HEK293 (cell line): Measurements from ENCODE around the gene SAMD3.

Source experiments
- CTCF ChIA-PET: fragments of 350-600 bp; formaldehyde crosslinking; extraction: SDS; loops from one replicate; lab custom pipeline; 2021; ENCODE audit warnings: antibody characterized with exemption; lab: Yijun Ruan, JAX
- POLR2A ChIA-PET: fragments of 300-600 bp; formaldehyde crosslinking; extraction: SDS; loops from one replicate; lab custom pipeline; 2020; ENCODE audit warnings: antibody characterized with exemption, inconsistent platforms; lab: Yijun Ruan, JAX
- H3K27ac ChIP-seq: fragments of 200-500 bp; sonication (Bioruptor generic); 2 replicates; pipeline ENCODE4 v1.5.1; 2014; ENCODE audit warnings: low read depth, low read length, control low read depth, inconsistent platforms; ENCODE audit errors: extremely low read depth
- H3K36me3 ChIP-seq, 2 experiments: fragments of 200-500 bp in 1 of 2; sonication (Bioruptor generic) in 1 of 2; 1 replicate in 1 of 2; 2 replicates in 1 of 2; pipeline ENCODE4 v1.5.1; 2014 to 2017; ENCODE audit warnings: inconsistent platforms in 2 of 2, low read length in 2 of 2; ENCODE audit not compliant: control insufficient read depth in 2 of 2, insufficient read depth in 1 of 2
- H3K4me1 ChIP-seq: fragments of 200-500 bp; sonication (Bioruptor generic); 2 replicates; pipeline ENCODE4 v1.5.1; 2014; ENCODE audit warnings: mild to moderate bottlenecking, low read length, inconsistent platforms; ENCODE audit not compliant: control insufficient read depth, insufficient read depth
- H3K4me3 ChIP-seq: 2 replicates; pipeline ENCODE4 v1.5.1; 2011; ENCODE audit warnings: low read depth, mild to moderate bottlenecking, control low read depth, low read length, moderate library complexity
- H3K9me3 ChIP-seq: fragments of 200-500 bp; sonication (Bioruptor generic); 2 replicates; pipeline ENCODE4 v1.5.1; 2014; ENCODE audit warnings: low read depth, low read length, inconsistent platforms; ENCODE audit not compliant: control insufficient read depth, insufficient read depth
- BCL11B ChIP-seq: fragments of 450-650 bp; formaldehyde crosslinking; IDR thresholded peaks from 2 replicates; pipeline ENCODE4 v1.5.1; 2016; ENCODE audit warnings: low read depth, missing biosample characterization, missing genetic modification characterization
- REST ChIP-seq: fragments of 450-650 bp; formaldehyde crosslinking; IDR thresholded peaks from 2 replicates; pipeline ENCODE4 v1.5.1; 2016; ENCODE audit warnings: missing biosample characterization, missing genetic modification characterization
- SALL2 ChIP-seq: fragments of 450-650 bp; formaldehyde crosslinking; IDR thresholded peaks from 2 replicates; pipeline ENCODE4 v1.5.0; 2017; ENCODE audit warnings: missing biosample characterization, mild to moderate bottlenecking, missing genetic modification characterization, borderline replicate concordance
- SCRT2 ChIP-seq: fragments of 450-650 bp; formaldehyde crosslinking; IDR thresholded peaks from 2 replicates; pipeline ENCODE4 v1.5.1; 2016; ENCODE audit warnings: missing biosample characterization, missing genetic modification characterization
- ZBTB44 ChIP-seq: fragments of 450-650 bp; IDR thresholded peaks from 2 replicates; pipeline ENCODE4 v1.5.1; 2018; ENCODE audit warnings: missing biosample characterization, mild to moderate bottlenecking, missing genetic modification characterization
- ZNF146 ChIP-seq: fragments of 450-650 bp; formaldehyde crosslinking; IDR thresholded peaks from 2 replicates; pipeline ENCODE4 v1.5.1; 2016; ENCODE audit warnings: missing biosample characterization, missing genetic modification characterization
- ZNF24 ChIP-seq: fragments of 450-650 bp; formaldehyde crosslinking; IDR thresholded peaks from 2 replicates; pipeline ENCODE4 v1.5.1; 2016; ENCODE audit warnings: missing biosample characterization, missing genetic modification characterization
- ZNF266 ChIP-seq: fragments of 450-650 bp; formaldehyde crosslinking; IDR thresholded peaks from 2 replicates; pipeline ENCODE4 v1.5.1; 2016; ENCODE audit warnings: missing biosample characterization, missing genetic modification characterization, low read depth
- ZNF473 ChIP-seq: fragments of 450-650 bp; formaldehyde crosslinking; IDR thresholded peaks from 2 replicates; pipeline ENCODE4 v1.5.1; 2017; ENCODE audit warnings: missing biosample characterization, missing genetic modification characterization
- ZNF48 ChIP-seq: fragments of 450-650 bp; formaldehyde crosslinking; IDR thresholded peaks from 2 replicates; pipeline ENCODE4 v1.5.1; 2016; ENCODE audit warnings: missing biosample characterization, missing genetic modification characterization
- ZNF514 ChIP-seq: fragments of 450-650 bp; formaldehyde crosslinking; IDR thresholded peaks from 2 replicates; pipeline ENCODE4 v1.5.1; 2016; ENCODE audit warnings: missing biosample characterization, missing genetic modification characterization
- ZNF610 ChIP-seq: fragments of 450-650 bp; formaldehyde crosslinking; IDR thresholded peaks from 2 replicates; pipeline ENCODE4 v1.5.1; 2016; ENCODE audit warnings: missing biosample characterization, missing genetic modification characterization, borderline replicate concordance
- ZSCAN23 ChIP-seq: fragments of 450-650 bp; formaldehyde crosslinking; IDR thresholded peaks from 2 replicates; pipeline ENCODE4 v1.5.1; 2016; ENCODE audit warnings: missing biosample characterization, missing genetic modification characterization
- TF ChIP-seq, protein P1 (sequence below): fragments of 450-650 bp; IDR thresholded peaks from 2 replicates; pipeline ENCODE4 v1.5.1; 2018; ENCODE audit warnings: missing biosample characterization, missing genetic modification characterization
- TF ChIP-seq, protein P2 (sequence below): fragments of 450-650 bp; formaldehyde crosslinking; IDR thresholded peaks from 2 replicates; pipeline ENCODE4 v1.5.1; 2017; ENCODE audit warnings: missing biosample characterization, missing genetic modification characterization
- TF ChIP-seq, protein P3 (sequence below): fragments of 450-650 bp; formaldehyde crosslinking; IDR thresholded peaks from 2 replicates; pipeline ENCODE4 v1.5.1; 2017; ENCODE audit warnings: missing biosample characterization, missing genetic modification characterization

The SAMD3 gene

GRCh38 chr6:130111031-130111430 lies 111.7 kb downstream of the SAMD3 start:
- TF ChIP-seq REST = peak; percentile 78; the same call in 1 of the 2 replicates
- TF ChIP-seq, protein P1, sequence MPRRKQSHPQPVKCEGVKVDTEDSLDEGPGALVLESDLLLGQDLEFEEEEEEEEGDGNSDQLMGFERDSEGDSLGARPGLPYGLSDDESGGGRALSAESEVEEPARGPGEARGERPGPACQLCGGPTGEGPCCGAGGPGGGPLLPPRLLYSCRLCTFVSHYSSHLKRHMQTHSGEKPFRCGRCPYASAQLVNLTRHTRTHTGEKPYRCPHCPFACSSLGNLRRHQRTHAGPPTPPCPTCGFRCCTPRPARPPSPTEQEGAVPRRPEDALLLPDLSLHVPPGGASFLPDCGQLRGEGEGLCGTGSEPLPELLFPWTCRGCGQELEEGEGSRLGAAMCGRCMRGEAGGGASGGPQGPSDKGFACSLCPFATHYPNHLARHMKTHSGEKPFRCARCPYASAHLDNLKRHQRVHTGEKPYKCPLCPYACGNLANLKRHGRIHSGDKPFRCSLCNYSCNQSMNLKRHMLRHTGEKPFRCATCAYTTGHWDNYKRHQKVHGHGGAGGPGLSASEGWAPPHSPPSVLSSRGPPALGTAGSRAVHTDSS (tag by site-specific recombination) = no peak
- TF ChIP-seq, all 188 proteins: peak for 1
- no peaks in the 10 kb centered on the region for H3K9me3 ChIP-seq
- POLR2A ChIA-PET = interaction anchor here (0.6 kb wide), 1 partner anchor 1048 kb away, joined by 4 read pairs; no protein-coding TSS in a partner anchor
- H3K4me1 ChIP-seq = 0 out of 2 replicates have a peak, but pooled peaks cover 3% of the 10 kb centered on the region
- CTCF ChIA-PET = interaction anchor here (0.5 to 1.4 kb wide), 3 partner anchors 28 to 148 kb away, joined by 3 to 4 read pairs (median 3); no protein-coding TSS in a partner anchor
- H3K27ac ChIP-seq = no peak overlapping the region
- H3K36me3 ChIP-seq = peaks cover 0 to 22% of the 10 kb centered on the region in 2 experiments; a peak in 2 of 3 replicates
- no peak overlapping the region for H3K4me3 ChIP-seq

DNA sequence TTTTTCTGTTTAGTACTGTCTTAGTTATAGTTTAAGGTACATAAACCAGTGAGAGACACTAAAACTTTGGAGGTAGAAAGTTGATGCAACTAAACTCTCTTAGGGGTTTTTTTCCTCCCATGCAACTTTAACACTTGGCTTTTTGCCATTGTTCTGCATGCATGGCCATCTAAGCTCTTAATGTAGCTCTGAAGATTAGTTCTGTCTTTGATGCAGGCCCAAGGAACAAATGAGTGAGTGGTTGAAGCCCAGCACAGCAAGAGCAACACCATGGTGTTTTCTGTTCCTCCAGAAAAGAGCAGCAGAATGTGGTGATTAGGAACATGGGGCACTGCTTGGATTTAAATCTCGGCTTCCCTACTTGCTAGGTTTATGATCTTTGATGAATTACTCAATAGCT lies 115.0 kb downstream of the SAMD3 start:
- CTCF ChIA-PET = interaction anchor here (0.6 kb wide), 1 partner anchor 546 kb away, joined by 3 read pairs; no protein-coding TSS in a partner anchor
- POLR2A ChIA-PET = no interaction called here
- Histone ChIP-seq H3K9me3 (no peaks in the 10 kb centered on the region), H3K36me3 (peaks cover 4 to 21% of the 10 kb centered on the region in 2 experiments; a peak in 2 of 3 replicates), H3K4me3 (no peak overlapping the region), H3K4me1 (0 out of 2 replicates have a peak, but pooled peaks cover 3% of the 10 kb centered on the region), H3K27ac (no peak overlapping the region)
- no peak for TF ChIP-seq ZNF610 (tag by site-specific recombination)
- TF ChIP-seq ZBTB44 (tag by site-specific recombination) = 0 out of 2 replicates have a peak, but pooled peaks have one; percentile 15
- TF ChIP-seq, protein P2, sequence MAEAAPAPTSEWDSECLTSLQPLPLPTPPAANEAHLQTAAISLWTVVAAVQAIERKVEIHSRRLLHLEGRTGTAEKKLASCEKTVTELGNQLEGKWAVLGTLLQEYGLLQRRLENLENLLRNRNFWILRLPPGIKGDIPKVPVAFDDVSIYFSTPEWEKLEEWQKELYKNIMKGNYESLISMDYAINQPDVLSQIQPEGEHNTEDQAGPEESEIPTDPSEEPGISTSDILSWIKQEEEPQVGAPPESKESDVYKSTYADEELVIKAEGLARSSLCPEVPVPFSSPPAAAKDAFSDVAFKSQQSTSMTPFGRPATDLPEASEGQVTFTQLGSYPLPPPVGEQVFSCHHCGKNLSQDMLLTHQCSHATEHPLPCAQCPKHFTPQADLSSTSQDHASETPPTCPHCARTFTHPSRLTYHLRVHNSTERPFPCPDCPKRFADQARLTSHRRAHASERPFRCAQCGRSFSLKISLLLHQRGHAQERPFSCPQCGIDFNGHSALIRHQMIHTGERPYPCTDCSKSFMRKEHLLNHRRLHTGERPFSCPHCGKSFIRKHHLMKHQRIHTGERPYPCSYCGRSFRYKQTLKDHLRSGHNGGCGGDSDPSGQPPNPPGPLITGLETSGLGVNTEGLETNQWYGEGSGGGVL = no peak
- TF ChIP-seq ZNF24 (tag by site-specific recombination) = no peak
- TF ChIP-seq SCRT2 (tag by site-specific recombination) = no peak
- no peak for TF ChIP-seq ZNF473 (tag by site-specific recombination)
- no peak for TF ChIP-seq ZNF146 (tag by site-specific recombination)

DNA sequence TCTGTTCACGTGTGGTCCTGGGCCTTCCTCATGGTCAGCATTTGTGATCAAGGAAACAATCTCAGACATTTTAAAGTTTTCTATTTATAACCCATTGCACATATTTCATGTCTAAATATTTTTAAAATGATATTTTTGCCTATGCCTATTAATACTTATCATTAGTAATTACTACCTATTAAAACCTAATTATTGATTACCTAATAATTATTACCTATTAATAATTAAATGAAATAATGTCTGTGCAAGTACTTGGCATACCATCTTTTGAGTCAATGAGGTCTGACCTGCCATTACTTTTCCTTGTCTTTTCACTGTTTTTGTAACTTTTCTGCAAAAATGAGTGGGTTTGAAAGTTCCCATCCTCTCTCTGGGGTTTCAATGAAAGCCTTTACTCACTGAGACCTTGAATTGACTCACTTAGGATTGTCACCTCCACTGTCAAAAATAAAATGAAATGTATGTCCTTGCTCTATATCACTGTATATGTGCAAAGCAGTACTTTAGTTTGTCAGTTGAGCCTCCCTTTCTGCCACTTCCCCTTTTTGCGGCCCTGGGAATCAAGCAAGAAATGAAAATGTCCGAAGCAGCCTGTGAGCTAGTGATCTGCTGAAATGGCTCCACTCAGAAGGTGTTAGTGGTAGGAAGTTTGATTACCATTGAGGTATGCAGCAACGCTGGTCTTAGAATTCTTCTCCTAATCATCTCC lies 116.6 kb downstream of the SAMD3 start:
- ChIA-PET POLR2A (no interaction called here), CTCF (no interaction called here)
- Histone ChIP-seq H3K9me3 (no peaks in the 10 kb centered on the region), H3K4me1 (0 out of 2 replicates have a peak, but pooled peaks cover 3% of the 10 kb centered on the region), H3K4me3 (no peak overlapping the region), H3K36me3 (peaks cover 4 to 17% of the 10 kb centered on the region in 2 experiments; a peak in 2 of 3 replicates), H3K27ac (no peak overlapping the region)
- TF ChIP-seq BCL11B (tag by site-specific recombination) = no peak
- TF ChIP-seq, protein P3, sequence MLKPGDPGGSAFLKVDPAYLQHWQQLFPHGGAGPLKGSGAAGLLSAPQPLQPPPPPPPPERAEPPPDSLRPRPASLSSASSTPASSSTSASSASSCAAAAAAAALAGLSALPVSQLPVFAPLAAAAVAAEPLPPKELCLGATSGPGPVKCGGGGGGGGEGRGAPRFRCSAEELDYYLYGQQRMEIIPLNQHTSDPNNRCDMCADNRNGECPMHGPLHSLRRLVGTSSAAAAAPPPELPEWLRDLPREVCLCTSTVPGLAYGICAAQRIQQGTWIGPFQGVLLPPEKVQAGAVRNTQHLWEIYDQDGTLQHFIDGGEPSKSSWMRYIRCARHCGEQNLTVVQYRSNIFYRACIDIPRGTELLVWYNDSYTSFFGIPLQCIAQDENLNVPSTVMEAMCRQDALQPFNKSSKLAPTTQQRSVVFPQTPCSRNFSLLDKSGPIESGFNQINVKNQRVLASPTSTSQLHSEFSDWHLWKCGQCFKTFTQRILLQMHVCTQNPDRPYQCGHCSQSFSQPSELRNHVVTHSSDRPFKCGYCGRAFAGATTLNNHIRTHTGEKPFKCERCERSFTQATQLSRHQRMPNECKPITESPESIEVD (tag by site-specific recombination) = no peak
- no peak for TF ChIP-seq ZNF514
- no peak for TF ChIP-seq ZSCAN23 (tag by site-specific recombination)
- TF ChIP-seq SALL2 = no peak
- no peak for TF ChIP-seq ZNF48 (tag by site-specific recombination)
- TF ChIP-seq ZNF266 (tag by site-specific recombination) = no peak
